SH-SY5Y (cell line): Measurements from ENCODE around the gene CACNG5.

ENCODE experiments used
- GATA2 ChIP-seq: IDR thresholded peaks from 2 replicates; pipeline ENCODE4 v1.6.1; 2011; ENCODE audit warnings: mild to moderate bottlenecking, low read depth, low read length
- GATA3 ChIP-seq: IDR thresholded peaks from 2 replicates; pipeline ENCODE4 v1.6.1; 2011; ENCODE audit warnings: low read depth, mild to moderate bottlenecking, low read length, moderate library complexity

GRCh38 chr17:66863820-66864219, 28.9 kb downstream of the CACNG5 start:
- TF ChIP-seq GATA2 (no peak), GATA3 (no peak)
